ENCODE results near the gene CTBP2. TPM values are rescaled to one million over a fixed set of nuclear protein-coding genes. Genes with fewer than 3 reads are reported as not detected.

The CTBP2 gene
- total RNA-seq, 4 donors from 2014 or later = 74.8 to 103 (median 79.2) TPM

- WGBS, 2 donors (ENCODE audit: low coverage in 1 of 2) = 82 to 98% methylated on average over 2 to 6 of the region's 6 CpGs
- H3K4me1 ChIP-seq = peaks cover 11 to 55% (median 13%) of the 10 kb centered on the region in 3 donors
- H3K9me3 ChIP-seq = no peaks in the 10 kb centered on the region
- TF ChIP-seq EP300 (IDR thresholded peaks at IDR 0.05) (no peak), POLR2A (IDR thresholded peaks at IDR 0.05) (no peak), POLR2AphosphoS5 (IDR thresholded peaks at IDR 0.05) (no peak)
- TF ChIP-seq, protein P1, sequence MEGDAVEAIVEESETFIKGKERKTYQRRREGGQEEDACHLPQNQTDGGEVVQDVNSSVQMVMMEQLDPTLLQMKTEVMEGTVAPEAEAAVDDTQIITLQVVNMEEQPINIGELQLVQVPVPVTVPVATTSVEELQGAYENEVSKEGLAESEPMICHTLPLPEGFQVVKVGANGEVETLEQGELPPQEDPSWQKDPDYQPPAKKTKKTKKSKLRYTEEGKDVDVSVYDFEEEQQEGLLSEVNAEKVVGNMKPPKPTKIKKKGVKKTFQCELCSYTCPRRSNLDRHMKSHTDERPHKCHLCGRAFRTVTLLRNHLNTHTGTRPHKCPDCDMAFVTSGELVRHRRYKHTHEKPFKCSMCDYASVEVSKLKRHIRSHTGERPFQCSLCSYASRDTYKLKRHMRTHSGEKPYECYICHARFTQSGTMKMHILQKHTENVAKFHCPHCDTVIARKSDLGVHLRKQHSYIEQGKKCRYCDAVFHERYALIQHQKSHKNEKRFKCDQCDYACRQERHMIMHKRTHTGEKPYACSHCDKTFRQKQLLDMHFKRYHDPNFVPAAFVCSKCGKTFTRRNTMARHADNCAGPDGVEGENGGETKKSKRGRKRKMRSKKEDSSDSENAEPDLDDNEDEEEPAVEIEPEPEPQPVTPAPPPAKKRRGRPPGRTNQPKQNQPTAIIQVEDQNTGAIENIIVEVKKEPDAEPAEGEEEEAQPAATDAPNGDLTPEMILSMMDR (IDR thresholded peaks at IDR 0.05) = no peak
- no peaks in the 10 kb centered on the region for H3K27me3 ChIP-seq
- no peak overlapping the region for H3K4me3 ChIP-seq
- no peaks in the 10 kb centered on the region for H3K36me3 ChIP-seq
- ATAC-seq = no peak
- no peak overlapping the region for H3K27ac ChIP-seq
Measured at GRCh38 chr10:124952123-124952522, 208.2 kb downstream of the CTBP2 start.

DNA sequence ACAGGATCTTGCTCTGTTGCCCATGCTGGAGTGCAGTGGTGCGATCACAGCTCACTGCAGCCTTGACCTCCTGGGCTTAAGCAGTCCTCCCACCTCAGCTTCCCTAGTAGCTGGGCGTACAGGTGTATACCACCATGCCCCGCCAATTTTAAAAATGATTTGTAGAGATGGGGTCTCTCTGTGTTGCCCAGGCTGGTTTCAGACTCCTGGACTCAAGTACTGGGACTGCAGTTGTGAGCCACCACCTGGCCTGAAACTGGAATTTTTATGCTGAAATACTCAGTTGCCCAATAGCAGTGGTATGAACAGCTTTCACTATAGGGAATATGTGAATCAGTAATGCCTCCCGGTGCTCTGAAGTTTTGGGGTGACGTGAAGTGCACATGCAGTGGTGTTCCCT, 210.8 kb downstream of the CTBP2 start:
- TF ChIP-seq POLR2AphosphoS5 (IDR thresholded peaks at IDR 0.05) (no peak), POLR2A (IDR thresholded peaks at IDR 0.05) (no peak), EP300 (IDR thresholded peaks at IDR 0.05) (no peak)
- TF ChIP-seq, protein P1 (IDR thresholded peaks at IDR 0.05) = no peak
- 94 to 98% methylated on average over 2 to 3 of the region's 5 CpGs for WGBS, 2 donors (ENCODE audit: low coverage in 1 of 2)
- Histone ChIP-seq H3K4me1 (peaks cover 0 to 55% (median 7%) of the 10 kb centered on the region in 3 donors), H3K9me3 (no peaks in the 10 kb centered on the region), H3K27ac (no peak overlapping the region), H3K4me3 (no peak overlapping the region), H3K27me3 (no peaks in the 10 kb centered on the region), H3K36me3 (peaks cover 0 to 3% of the 10 kb centered on the region in 2 donors)
- ATAC-seq = no peak

- Histone ChIP-seq H3K4me1 (peaks cover 7 to 67% (median 18%) of the 10 kb centered on the region in 3 donors), H3K27me3 (no peaks in the 10 kb centered on the region), H3K4me3 (no peak overlapping the region), H3K27ac (no peak overlapping the region), H3K36me3 (peaks cover 0 to 3% of the 10 kb centered on the region in 2 donors), H3K9me3 (no peaks in the 10 kb centered on the region)
- TF ChIP-seq POLR2A (IDR thresholded peaks at IDR 0.05) (no peak), EP300 (IDR thresholded peaks at IDR 0.05) (no peak), POLR2AphosphoS5 (IDR thresholded peaks at IDR 0.05) (no peak)
- TF ChIP-seq, protein P1 (IDR thresholded peaks at IDR 0.05) = no peak
- 64 to 78% methylated on average over 2 of the region's 2 CpGs for WGBS, 2 donors (ENCODE audit: low coverage in 1 of 2)
- no peak for ATAC-seq
Measured at GRCh38 chr10:124946945-124947344, 213.4 kb downstream of the CTBP2 start.

- H3K4me3 ChIP-seq = no peak overlapping the region
- 69 to 72% methylated on average over 2 of the region's 2 CpGs for WGBS, 2 donors (ENCODE audit: low coverage in 1 of 2)
- H3K36me3 ChIP-seq = peaks cover 0 to 3% of the 10 kb centered on the region in 2 donors
- no peaks in the 10 kb centered on the region for H3K9me3 ChIP-seq
- peak; percentile 59 for ATAC-seq
- peaks cover 7 to 87% (median 18%) of the 10 kb centered on the region in 3 donors for H3K4me1 ChIP-seq
- TF ChIP-seq POLR2AphosphoS5 (IDR thresholded peaks at IDR 0.05) = peak; percentile 52
- TF ChIP-seq EP300 (IDR thresholded peaks at IDR 0.05) = no peak
- H3K27ac ChIP-seq = no peak overlapping the region
- H3K27me3 ChIP-seq = no peaks in the 10 kb centered on the region
Measured at GRCh38 chr10:124944982-124945381, 215.4 kb downstream of the CTBP2 start.

GRCh38 chr10:124943301-124944092, 216.9 kb downstream of the CTBP2 start:
- H3K4me1 ChIP-seq = peaks cover 7 to 100% (median 18%) of the 10 kb centered on the region in 3 donors
- ATAC-seq = no peak
- no peak overlapping the region for H3K4me3 ChIP-seq
- H3K27ac ChIP-seq = no peak overlapping the region
- peaks cover 0 to 3% of the 10 kb centered on the region in 2 donors for H3K36me3 ChIP-seq
- WGBS, 2 donors (ENCODE audit: low coverage in 1 of 2) = 71 to 81% methylated on average over 9 of the region's 9 CpGs
- H3K27me3 ChIP-seq = no peaks in the 10 kb centered on the region
- TF ChIP-seq POLR2AphosphoS5 (IDR thresholded peaks at IDR 0.05) (peak; percentile 2), EP300 (IDR thresholded peaks at IDR 0.05) (no peak)
- H3K9me3 ChIP-seq = no peaks in the 10 kb centered on the region

Data from gastroesophageal sphincter (tissue), 4 donors.